ENCODE measurements around the gene FAM24B. TPM values are rescaled to one million over a fixed set of nuclear protein-coding genes. Genes with fewer than 3 reads are reported as not detected.

Gene FAM24B
- total and polyA plus RNA-seq, 5 donors, result 0.47 to 1.4 (median 1.1) TPM

DNA sequence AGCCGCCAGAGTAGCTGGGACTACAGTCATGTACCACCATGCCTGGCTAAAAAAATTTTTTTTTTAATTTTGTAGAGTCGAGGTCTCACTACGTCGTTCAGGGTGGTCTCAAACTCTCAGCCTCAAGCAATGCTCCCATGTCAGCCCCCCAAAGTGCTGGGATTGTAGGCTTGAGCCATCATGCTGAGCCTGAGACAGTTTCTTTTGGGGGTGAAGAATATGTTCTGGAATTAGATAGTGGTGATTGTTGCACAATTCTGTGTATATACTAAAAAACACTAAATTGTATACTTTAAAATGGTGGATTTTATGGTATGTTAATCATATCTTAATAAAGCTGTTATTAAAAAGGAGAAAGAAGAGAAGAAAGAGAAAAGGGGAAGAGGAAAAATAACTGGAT lies 35.2 kb downstream of the FAM24B start:
- Histone ChIP-seq H3K4me1 (ENCODE audit: control insufficient read depth, insufficient read depth, low read length) (no peaks in the 10 kb centered on the region), H3K27ac (ENCODE audit: low read length) (no peak overlapping the region), H3K27me3 (ENCODE audit: control insufficient read depth, insufficient read depth) (no peaks in the 10 kb centered on the region), H3K9me3 (ENCODE audit: control insufficient read depth, low read length) (no peaks in the 10 kb centered on the region), H3K4me3 (ENCODE audit: low read length) (no peak overlapping the region)
- no peak for DNase-seq
- ATAC-seq, result no peak
- 95% methylated on average over 4 of the region's 4 CpGs for WGBS
- intact Hi-C loops (cut with DNase I), result no loop called here

DNA sequence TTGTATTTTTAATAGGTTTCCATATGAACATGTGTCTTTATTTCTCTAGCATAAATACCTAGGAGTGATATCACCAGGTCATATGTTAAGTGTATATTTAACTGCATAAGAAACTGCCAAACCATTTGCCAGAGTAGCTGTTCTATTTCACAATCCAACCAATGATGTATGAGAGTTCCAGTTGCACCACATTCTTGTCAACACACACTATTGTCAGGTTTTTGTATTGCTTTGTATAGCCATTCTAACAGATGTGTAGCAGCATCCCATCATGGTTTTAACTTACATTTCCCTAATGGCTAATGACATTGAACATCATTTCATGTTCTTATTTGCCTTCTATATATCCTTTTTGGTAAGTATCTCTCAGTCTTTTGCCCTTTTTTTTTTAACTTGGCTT lies 37.8 kb downstream of the FAM24B start:
- Histone ChIP-seq H3K9me3 (ENCODE audit: control insufficient read depth, low read length) (no peaks in the 10 kb centered on the region), H3K4me3 (ENCODE audit: low read length) (no peak overlapping the region), H3K4me1 (ENCODE audit: control insufficient read depth, insufficient read depth, low read length) (no peaks in the 10 kb centered on the region), H3K27ac (ENCODE audit: low read length) (no peak overlapping the region), H3K27me3 (ENCODE audit: control insufficient read depth, insufficient read depth) (no peaks in the 10 kb centered on the region)
- intact Hi-C loops (cut with DNase I), result no loop called here
- ATAC-seq (no peak), DNase-seq (no peak)

DNA sequence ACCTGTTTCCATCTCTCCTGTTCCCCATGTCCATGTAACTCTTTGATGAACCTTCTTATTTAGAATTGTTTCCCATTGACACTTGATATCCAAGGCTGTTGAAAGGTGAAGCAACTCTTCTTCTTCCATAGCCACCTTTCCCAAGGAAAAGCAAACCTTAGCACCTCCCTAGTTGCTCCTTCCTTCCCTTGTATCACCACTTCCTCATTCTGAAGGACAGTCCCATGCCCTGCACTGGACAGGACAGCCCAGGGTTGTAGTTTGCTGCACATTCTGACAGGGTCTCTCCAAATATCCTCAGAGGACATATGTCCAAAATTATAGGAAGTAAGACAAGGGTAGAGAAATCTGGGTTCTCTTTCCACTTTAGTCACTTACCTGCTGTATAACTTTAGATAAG lies 39.9 kb downstream of the FAM24B start:
- Histone ChIP-seq H3K4me1 (ENCODE audit: control insufficient read depth, insufficient read depth, low read length) (no peaks in the 10 kb centered on the region), H3K4me3 (ENCODE audit: low read length) (no peak overlapping the region), H3K9me3 (ENCODE audit: control insufficient read depth, low read length) (no peaks in the 10 kb centered on the region), H3K27ac (ENCODE audit: low read length) (no peak overlapping the region), H3K27me3 (ENCODE audit: control insufficient read depth, insufficient read depth) (no peaks in the 10 kb centered on the region)
- ATAC-seq (no peak), DNase-seq (no peak)
- intact Hi-C loops (cut with DNase I), result no loop called here

DNA sequence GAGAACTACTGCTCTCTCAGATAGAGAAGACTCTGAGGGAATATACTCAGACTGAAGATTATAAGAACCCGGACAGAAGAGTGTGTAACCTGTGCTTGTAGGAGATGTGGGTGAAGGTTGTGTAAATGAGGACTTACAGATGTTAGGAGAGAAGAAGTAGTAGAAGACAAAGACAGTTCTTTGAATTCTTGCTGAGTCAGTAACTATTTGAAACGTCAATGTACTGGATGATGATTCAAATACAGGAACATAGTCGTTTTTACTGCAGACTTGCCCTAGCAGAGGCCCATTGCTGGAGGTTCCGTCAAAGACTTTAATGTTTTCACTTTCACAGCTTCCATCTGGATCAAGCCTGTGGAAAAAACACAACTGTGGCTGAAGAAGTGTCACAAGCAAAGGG lies 40.5 kb downstream of the FAM24B start:
- Histone ChIP-seq H3K27me3 (ENCODE audit: control insufficient read depth, insufficient read depth) (no peaks in the 10 kb centered on the region), H3K27ac (ENCODE audit: low read length) (no peak overlapping the region), H3K4me1 (ENCODE audit: control insufficient read depth, insufficient read depth, low read length) (no peaks in the 10 kb centered on the region), H3K4me3 (ENCODE audit: low read length) (no peak overlapping the region), H3K9me3 (ENCODE audit: control insufficient read depth, low read length) (no peaks in the 10 kb centered on the region)
- DNase-seq, result no peak
- intact Hi-C loops (cut with DNase I), result no loop called here
- ATAC-seq, result no peak
- 82% methylated on average over 4 of the region's 4 CpGs for WGBS

DNA sequence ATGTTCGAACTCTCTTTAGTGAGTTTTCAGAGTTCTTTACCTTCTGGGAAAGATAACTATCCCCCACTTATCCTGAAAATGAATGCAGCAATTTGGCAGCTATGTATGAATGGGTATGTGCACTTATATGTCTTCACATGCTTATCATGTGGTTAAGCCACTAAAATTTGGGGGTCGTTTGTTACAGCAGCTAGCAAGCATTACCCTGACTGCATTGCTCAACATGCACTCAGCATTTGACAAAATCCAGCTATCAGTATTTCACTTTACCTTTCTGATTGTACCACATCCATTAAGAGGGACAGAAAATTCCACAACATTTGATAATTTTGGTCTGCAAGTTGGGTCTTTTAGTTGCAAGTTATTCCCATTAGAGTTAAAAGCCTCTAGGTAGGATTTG lies 43.5 kb downstream of the FAM24B start:
- no peak for DNase-seq
- Histone ChIP-seq H3K9me3 (ENCODE audit: control insufficient read depth, low read length) (no peaks in the 10 kb centered on the region), H3K27ac (ENCODE audit: low read length) (no peak overlapping the region), H3K4me3 (ENCODE audit: low read length) (no peak overlapping the region), H3K4me1 (ENCODE audit: control insufficient read depth, insufficient read depth, low read length) (no peaks in the 10 kb centered on the region), H3K27me3 (ENCODE audit: control insufficient read depth, insufficient read depth) (no peaks in the 10 kb centered on the region)
- no peak for ATAC-seq
- intact Hi-C loops (cut with DNase I), result no loop called here
- 83% methylated on average over 2 of the region's 2 CpGs for WGBS

DNA sequence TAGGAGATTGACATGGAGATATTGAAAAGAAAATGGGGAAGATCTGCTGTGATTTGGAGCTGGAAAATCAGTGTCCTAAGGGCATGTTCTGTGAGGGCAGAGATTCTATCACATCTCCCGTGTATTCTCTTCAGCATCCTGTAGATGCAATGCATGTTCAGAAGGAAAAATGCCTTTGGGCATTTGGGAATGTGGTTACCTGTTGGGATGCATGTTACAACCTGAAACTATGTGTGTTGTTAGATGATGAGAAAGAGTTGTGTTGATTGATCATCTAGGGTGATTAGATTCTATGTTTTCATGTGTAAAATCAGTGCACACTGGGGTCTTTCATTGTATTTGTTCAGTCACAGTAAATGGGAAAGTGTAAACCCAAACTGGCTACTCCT lies 48.4 kb downstream of the FAM24B start:
- H3K27me3 ChIP-seq (ENCODE audit: control insufficient read depth, insufficient read depth), result no peaks in the 10 kb centered on the region
- 79% methylated on average over 1 of the region's 1 CpG for WGBS
- no peak overlapping the region for H3K27ac ChIP-seq (ENCODE audit: low read length)
- no peaks in the 10 kb centered on the region for H3K9me3 ChIP-seq (ENCODE audit: control insufficient read depth, low read length)
- no peaks in the 10 kb centered on the region for H3K4me1 ChIP-seq (ENCODE audit: control insufficient read depth, insufficient read depth, low read length)
- DNase-seq (no peak), ATAC-seq (no peak)
- intact Hi-C loops (cut with DNase I), result no loop called here
- no peak overlapping the region for H3K4me3 ChIP-seq (ENCODE audit: low read length)

DNA sequence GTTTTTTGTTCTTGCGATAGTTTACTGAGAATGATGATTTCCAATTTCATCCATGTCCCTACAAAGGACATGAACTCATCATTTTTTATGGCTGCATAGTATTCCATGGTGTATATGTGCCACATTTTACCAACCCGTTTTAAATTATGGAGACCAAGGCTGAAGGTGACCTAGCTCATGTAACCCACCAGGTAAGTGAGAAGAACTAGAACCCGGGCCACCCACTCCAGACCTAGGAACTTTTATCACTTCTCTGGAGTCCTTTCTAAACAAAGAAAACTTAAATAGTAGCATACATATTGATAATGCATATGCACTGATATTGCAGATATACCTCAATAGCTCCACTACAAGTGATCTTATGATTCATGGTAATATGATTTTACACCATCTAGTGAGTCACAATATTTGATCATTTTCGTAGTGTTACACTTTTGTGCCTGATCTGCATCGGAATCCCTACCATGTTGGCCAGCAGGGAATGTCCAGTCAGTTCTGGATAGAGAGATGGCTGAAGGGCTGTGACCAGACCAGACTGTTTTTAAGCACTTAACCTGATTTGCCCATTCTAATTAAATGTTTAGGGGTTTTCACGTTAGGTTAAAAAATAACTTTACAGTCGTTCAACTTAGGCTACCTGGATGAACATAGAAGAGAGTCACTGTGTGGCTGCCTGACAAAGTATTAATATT lies 49.0 kb downstream of the FAM24B start:
- intact Hi-C loops (cut with DNase I), result no loop called here
- Histone ChIP-seq H3K27ac (ENCODE audit: low read length) (no peak overlapping the region), H3K4me1 (ENCODE audit: control insufficient read depth, insufficient read depth, low read length) (no peaks in the 10 kb centered on the region), H3K27me3 (ENCODE audit: control insufficient read depth, insufficient read depth) (no peaks in the 10 kb centered on the region), H3K4me3 (ENCODE audit: low read length) (no peak overlapping the region), H3K9me3 (ENCODE audit: control insufficient read depth, low read length) (no peaks in the 10 kb centered on the region)
- ATAC-seq, result no peak
- no peak for DNase-seq
- 91% methylated on average over 6 of the region's 7 CpGs for WGBS

DNA sequence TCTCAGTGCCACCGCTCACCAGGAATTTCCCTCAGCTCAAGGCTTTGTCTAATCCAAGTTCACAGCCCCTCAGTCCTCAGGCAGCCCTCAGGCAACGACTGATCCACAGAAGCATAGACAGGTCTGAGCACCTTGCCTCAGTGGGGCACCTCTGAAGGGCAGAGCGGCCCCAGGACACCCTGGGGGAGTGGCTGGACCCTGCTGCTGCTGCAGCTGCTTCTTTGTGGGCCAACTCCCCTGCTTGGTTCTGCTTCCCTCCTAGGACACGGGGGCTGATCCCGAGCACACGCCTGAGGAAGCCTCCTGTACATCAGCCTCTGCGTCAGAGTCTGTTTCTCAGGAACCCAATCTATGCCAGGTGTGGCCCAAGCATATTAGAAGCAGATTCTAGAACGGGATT lies 49.9 kb downstream of the FAM24B start:
- intact Hi-C loops (cut with DNase I), result no loop called here
- Histone ChIP-seq H3K9me3 (ENCODE audit: control insufficient read depth, low read length) (no peaks in the 10 kb centered on the region), H3K4me3 (ENCODE audit: low read length) (no peak overlapping the region), H3K27me3 (ENCODE audit: control insufficient read depth, insufficient read depth) (no peaks in the 10 kb centered on the region), H3K4me1 (ENCODE audit: control insufficient read depth, insufficient read depth, low read length) (no peaks in the 10 kb centered on the region), H3K27ac (ENCODE audit: low read length) (no peak overlapping the region)
- ATAC-seq (no peak), DNase-seq (no peak)
- 73% methylated on average over 8 of the region's 8 CpGs for WGBS

DNA sequence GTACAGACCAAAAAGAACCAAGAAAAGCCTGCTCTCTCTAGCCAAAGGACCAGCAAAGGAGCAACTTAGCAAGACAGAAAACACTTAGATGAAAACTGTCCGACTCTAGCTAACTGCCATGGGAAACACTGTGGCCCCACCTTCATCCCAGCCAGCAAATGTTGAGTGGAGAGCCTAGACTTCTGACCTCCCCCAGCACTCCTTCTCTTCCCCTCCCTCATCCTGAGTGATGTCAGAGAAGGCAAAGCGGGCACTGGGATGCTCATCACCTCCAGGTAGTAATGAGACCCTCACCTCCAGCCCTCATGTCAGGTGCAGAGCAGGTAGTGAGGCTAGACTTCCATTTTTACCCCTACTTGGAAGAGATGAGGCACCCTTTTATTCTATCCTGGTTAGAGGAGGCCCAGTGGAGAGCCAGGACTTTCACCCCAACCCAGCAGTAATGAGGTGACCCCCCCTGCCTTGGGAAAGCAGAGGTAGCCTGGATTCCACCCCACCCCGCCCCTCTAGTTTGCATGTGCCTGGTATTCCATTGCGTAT lies 50.6 kb downstream of the FAM24B start:
- Histone ChIP-seq H3K4me3 (ENCODE audit: low read length) (no peak overlapping the region), H3K27ac (ENCODE audit: low read length) (no peak overlapping the region), H3K27me3 (ENCODE audit: control insufficient read depth, insufficient read depth) (no peaks in the 10 kb centered on the region), H3K9me3 (ENCODE audit: control insufficient read depth, low read length) (no peaks in the 10 kb centered on the region), H3K4me1 (ENCODE audit: control insufficient read depth, insufficient read depth, low read length) (no peaks in the 10 kb centered on the region)
- DNase-seq (no peak), ATAC-seq (no peak)
- intact Hi-C loops (cut with DNase I), result no loop called here
- 81% methylated on average over 4 of the region's 4 CpGs for WGBS

DNA sequence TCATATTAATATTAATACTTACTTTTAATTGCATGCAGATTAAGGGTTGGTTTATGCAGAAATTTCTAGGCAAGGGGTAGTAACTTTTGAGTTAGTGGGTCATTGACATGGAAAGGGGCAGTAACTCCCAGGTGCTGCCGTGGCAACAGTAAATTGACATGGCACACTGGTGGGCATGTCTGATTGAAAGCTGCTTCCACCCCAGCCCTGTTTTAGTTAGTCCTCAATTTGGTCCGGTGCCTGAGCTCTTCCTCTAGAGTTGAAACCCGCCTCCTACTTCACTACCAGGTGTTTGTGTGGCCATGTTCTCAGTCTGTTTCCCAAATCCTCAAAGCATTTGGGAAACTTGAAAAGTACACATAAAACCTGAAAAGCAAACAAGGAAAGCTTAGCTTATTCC lies 52.1 kb downstream of the FAM24B start:
- no peak for ATAC-seq
- Histone ChIP-seq H3K27me3 (ENCODE audit: control insufficient read depth, insufficient read depth) (no peaks in the 10 kb centered on the region), H3K27ac (ENCODE audit: low read length) (no peak overlapping the region), H3K4me1 (ENCODE audit: control insufficient read depth, insufficient read depth, low read length) (no peaks in the 10 kb centered on the region), H3K9me3 (ENCODE audit: control insufficient read depth, low read length) (no peaks in the 10 kb centered on the region), H3K4me3 (ENCODE audit: low read length) (no peak overlapping the region)
- intact Hi-C loops (cut with DNase I), result no loop called here
- WGBS, result 87% methylated on average over 3 of the region's 3 CpGs
- no peak for DNase-seq

DNA sequence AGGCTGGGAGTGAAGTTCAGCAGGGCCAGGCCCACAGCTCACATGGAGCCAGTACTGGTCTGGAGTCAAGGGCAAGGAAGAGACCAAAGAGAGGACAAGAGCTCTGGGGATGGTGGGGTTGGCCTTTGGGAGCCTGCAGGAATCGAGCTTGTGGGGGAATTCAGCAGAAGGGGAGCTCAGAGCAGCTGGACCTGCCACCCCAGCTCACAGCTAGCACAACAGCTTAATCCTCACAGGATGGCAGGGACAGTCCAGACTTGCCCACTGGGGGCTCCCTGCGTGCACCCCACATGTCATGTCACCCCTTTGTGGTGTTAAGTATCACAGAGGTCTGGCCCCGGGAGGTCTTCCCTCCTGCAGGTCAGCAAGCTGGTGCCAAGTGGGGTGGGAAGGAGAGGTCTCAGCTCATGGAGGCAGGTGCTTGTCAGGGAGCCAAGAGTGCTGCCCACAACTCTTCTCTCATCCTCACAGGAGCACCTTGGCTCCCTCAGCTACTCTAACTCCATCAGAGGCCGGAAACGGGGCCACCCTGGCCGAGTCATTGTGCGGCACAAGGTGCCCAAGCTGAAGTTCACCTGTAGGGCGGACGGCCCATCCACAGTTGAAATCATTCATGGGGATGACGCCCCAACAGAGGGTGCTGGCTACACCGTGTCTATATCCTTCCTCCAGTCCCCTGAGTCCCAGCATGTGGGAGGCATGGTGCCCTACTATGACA lies 56.2 kb downstream of the FAM24B start:
- 76% methylated on average over 11 of the region's 11 CpGs for WGBS
- intact Hi-C loops (cut with DNase I), result no loop called here
- DNase-seq (no peak), ATAC-seq (no peak)
- peaks cover 2% of the 10 kb centered on the region for H3K27me3 ChIP-seq (ENCODE audit: control insufficient read depth, insufficient read depth)
- no peak overlapping the region for H3K4me3 ChIP-seq (ENCODE audit: low read length)
- no peaks in the 10 kb centered on the region for H3K4me1 ChIP-seq (ENCODE audit: control insufficient read depth, insufficient read depth, low read length)
- no peaks in the 10 kb centered on the region for H3K9me3 ChIP-seq (ENCODE audit: control insufficient read depth, low read length)
- no peak overlapping the region for H3K27ac ChIP-seq (ENCODE audit: low read length)
